HepG2 (cell line): ENCODE data around the gene ADARB1. TPM values are rescaled to one million over a fixed set of nuclear protein-coding genes. Genes with fewer than 3 reads are reported as not detected.

Source experiments
- AHR ChIP-seq: IDR thresholded peaks from 2 replicates; pipeline ENCODE4 v1.6.1; 2018; ENCODE audit warnings: missing genetic modification reagents, missing compliant biosample characterization
- ARNTL ChIP-seq: sonication (generic); formaldehyde crosslinking; IDR thresholded peaks from 2 replicates; pipeline ENCODE4 v1.4.0; 2020; ENCODE audit warnings: mild to moderate bottlenecking, missing genetic modification reagents
- BRCA1 ChIP-seq: sonication (generic); formaldehyde crosslinking; IDR thresholded peaks from 2 replicates; pipeline ENCODE4 v1.4.0; 2020; ENCODE audit warnings: missing genetic modification reagents
- IRF2 ChIP-seq: IDR thresholded peaks from 2 replicates; pipeline ENCODE4 v1.6.1; 2018; ENCODE audit warnings: missing genetic modification reagents, missing compliant biosample characterization
- KLF13 ChIP-seq: sonication (generic); formaldehyde crosslinking; IDR thresholded peaks from 2 replicates; pipeline ENCODE4 v1.4.0; 2020; ENCODE audit warnings: mild to moderate bottlenecking, missing genetic modification reagents
- MTA1 ChIP-seq: sonication (generic); formaldehyde crosslinking; IDR thresholded peaks from 2 replicates; pipeline ENCODE4 v1.4.0; 2020; ENCODE audit warnings: missing genetic modification reagents, mild to moderate bottlenecking, borderline replicate concordance
- MZF1 ChIP-seq: sonication (generic); formaldehyde crosslinking; IDR thresholded peaks from 2 replicates; pipeline ENCODE4 v1.8.1; 2023; ENCODE audit warnings: mild to moderate bottlenecking, missing genetic modification reagents, borderline replicate concordance
- NFATC3 ChIP-seq: sonication (generic); formaldehyde crosslinking; IDR thresholded peaks from 2 replicates; pipeline ENCODE4 v1.5.1; 2020; ENCODE audit warnings: mild to moderate bottlenecking, missing genetic modification reagents
- POGZ ChIP-seq: sonication (generic); formaldehyde crosslinking; IDR thresholded peaks from 2 replicates; pipeline ENCODE4 v1.4.0; 2020; ENCODE audit warnings: mild to moderate bottlenecking, missing genetic modification reagents
- SP4 ChIP-seq: sonication (generic); formaldehyde crosslinking; IDR thresholded peaks from 2 replicates; pipeline ENCODE4 v1.8.1; 2023; ENCODE audit warnings: mild to moderate bottlenecking, missing genetic modification reagents
- STAG1 ChIP-seq: sonication (generic); formaldehyde crosslinking; IDR thresholded peaks from 2 replicates; pipeline ENCODE4 v1.4.0; 2020; ENCODE audit warnings: missing genetic modification reagents
- ZBTB38 ChIP-seq: sonication (generic); formaldehyde crosslinking; IDR thresholded peaks from 2 replicates; pipeline ENCODE4 v1.5.1; 2020; ENCODE audit warnings: mild to moderate bottlenecking, missing genetic modification reagents
- ZNF724P ChIP-seq: sonication (generic); formaldehyde crosslinking; IDR thresholded peaks from 2 replicates; pipeline ENCODE4 v1.8.0; 2022; ENCODE audit warnings: missing genetic modification reagents, borderline replicate concordance
- polyA plus RNA-seq, 8 experiments: library from polyadenylated mRNA; depleted of rRNA in 3 of 8; stranded (reverse) in 7 of 8; unstranded in 1 of 8; fragments of >200 nt; fragmentation: Illumina TruSeq in 4 of 8; extraction: Trizol in 4 of 8; gene quantifications; 2 replicates each; pipeline versions ENCODE4 v1.2.1 to v1.2.3, GENCODE V29; 2011 to 2016; ENCODE audit warnings: low read depth in 4 of 8, missing spikeins in 1 of 8, mixed read lengths in 1 of 8; ENCODE audit not compliant: insufficient read depth in 1 of 8
- total RNA-seq, 5 experiments: library from RNA; depleted of rRNA; stranded (reverse); fragments of >200 nt; fragmentation: Illumina TruSeq; extraction: Trizol; gene quantifications; 2 replicates each; pipeline ENCODE4 v1.2.3, GENCODE V29; 2016; ENCODE audit warnings: low read depth in 1 of 5
- TF ChIP-seq, protein P1 (sequence below): sonication (generic); formaldehyde crosslinking; IDR thresholded peaks from 2 replicates; pipeline ENCODE4 v1.4.0; 2020; ENCODE audit warnings: mild to moderate bottlenecking, missing genetic modification reagents, borderline replicate concordance
- TF ChIP-seq, protein P2 (sequence below): sonication (generic); formaldehyde crosslinking; conservative IDR thresholded peaks from 2 replicates; pipeline ENCODE4 v1.4.0; 2020; ENCODE audit warnings: mild to moderate bottlenecking, missing genetic modification reagents, moderate library complexity
- TF ChIP-seq, protein P3 (sequence below): sonication (generic); formaldehyde crosslinking; IDR thresholded peaks from 2 replicates; pipeline ENCODE4 v1.5.1; 2020; ENCODE audit warnings: missing genetic modification reagents, mild to moderate bottlenecking, borderline replicate concordance
- TF ChIP-seq, protein P4 (sequence below): sonication (generic); formaldehyde crosslinking; IDR thresholded peaks from 2 replicates; pipeline ENCODE4 v1.4.0; 2020; ENCODE audit warnings: missing genetic modification reagents
- TF ChIP-seq, protein P5 (sequence below): sonication (generic); formaldehyde crosslinking; IDR thresholded peaks from 2 replicates; pipeline ENCODE4 v1.4.0; 2020; ENCODE audit warnings: missing genetic modification reagents

The ADARB1 gene
- total and polyA plus RNA-seq, 2 of the 13 experiments (the other 11 are each of a cell fraction or from before 2014, with no cell fraction given) = 6.6 to 10.0 TPM

DNA sequence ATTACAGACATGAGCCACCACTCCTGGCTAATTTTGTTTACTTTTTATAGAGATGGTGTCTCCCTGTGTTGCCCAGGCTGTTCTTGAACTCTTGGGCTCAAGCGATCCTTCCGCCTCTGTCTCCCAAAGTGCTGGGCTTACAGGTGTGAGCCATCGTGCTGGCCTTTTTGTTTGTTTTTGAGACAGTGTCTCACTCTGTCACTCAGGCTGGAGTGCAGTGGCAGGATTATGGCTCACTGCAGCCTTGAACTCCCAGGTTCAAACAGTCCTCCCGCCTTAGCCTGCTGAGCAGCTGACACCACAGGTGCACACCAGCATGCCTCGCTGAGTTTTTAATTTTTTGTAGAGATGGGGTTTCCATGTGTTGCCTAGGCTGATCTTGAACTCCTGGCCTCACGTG lies 49.1 kb downstream of the ADARB1 start (continued):
- TF ChIP-seq, protein P1, sequence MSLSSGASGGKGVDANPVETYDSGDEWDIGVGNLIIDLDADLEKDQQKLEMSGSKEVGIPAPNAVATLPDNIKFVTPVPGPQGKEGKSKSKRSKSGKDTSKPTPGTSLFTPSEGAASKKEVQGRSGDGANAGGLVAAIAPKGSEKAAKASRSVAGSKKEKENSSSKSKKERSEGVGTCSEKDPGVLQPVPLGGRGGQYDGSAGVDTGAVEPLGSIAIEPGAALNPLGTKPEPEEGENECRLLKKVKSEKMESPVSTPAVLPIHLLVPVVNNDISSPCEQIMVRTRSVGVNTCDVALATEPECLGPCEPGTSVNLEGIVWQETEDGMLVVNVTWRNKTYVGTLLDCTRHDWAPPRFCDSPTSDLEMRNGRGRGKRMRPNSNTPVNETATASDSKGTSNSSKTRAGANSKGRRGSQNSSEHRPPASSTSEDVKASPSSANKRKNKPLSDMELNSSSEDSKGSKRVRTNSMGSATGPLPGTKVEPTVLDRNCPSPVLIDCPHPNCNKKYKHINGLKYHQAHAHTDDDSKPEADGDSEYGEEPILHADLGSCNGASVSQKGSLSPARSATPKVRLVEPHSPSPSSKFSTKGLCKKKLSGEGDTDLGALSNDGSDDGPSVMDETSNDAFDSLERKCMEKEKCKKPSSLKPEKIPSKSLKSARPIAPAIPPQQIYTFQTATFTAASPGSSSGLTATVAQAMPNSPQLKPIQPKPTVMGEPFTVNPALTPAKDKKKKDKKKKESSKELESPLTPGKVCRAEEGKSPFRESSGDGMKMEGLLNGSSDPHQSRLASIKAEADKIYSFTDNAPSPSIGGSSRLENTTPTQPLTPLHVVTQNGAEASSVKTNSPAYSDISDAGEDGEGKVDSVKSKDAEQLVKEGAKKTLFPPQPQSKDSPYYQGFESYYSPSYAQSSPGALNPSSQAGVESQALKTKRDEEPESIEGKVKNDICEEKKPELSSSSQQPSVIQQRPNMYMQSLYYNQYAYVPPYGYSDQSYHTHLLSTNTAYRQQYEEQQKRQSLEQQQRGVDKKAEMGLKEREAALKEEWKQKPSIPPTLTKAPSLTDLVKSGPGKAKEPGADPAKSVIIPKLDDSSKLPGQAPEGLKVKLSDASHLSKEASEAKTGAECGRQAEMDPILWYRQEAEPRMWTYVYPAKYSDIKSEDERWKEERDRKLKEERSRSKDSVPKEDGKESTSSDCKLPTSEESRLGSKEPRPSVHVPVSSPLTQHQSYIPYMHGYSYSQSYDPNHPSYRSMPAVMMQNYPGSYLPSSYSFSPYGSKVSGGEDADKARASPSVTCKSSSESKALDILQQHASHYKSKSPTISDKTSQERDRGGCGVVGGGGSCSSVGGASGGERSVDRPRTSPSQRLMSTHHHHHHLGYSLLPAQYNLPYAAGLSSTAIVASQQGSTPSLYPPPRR (CRISPR knock-in tag) = peak; percentile 34; the same call in 1 of the 2 replicates
- no peak for TF ChIP-seq KLF13 (CRISPR knock-in tag)
- TF ChIP-seq ZBTB38 (CRISPR knock-in tag) = 0 out of 2 replicates have a peak, but pooled peaks have one; percentile 23
- TF ChIP-seq, protein P2, sequence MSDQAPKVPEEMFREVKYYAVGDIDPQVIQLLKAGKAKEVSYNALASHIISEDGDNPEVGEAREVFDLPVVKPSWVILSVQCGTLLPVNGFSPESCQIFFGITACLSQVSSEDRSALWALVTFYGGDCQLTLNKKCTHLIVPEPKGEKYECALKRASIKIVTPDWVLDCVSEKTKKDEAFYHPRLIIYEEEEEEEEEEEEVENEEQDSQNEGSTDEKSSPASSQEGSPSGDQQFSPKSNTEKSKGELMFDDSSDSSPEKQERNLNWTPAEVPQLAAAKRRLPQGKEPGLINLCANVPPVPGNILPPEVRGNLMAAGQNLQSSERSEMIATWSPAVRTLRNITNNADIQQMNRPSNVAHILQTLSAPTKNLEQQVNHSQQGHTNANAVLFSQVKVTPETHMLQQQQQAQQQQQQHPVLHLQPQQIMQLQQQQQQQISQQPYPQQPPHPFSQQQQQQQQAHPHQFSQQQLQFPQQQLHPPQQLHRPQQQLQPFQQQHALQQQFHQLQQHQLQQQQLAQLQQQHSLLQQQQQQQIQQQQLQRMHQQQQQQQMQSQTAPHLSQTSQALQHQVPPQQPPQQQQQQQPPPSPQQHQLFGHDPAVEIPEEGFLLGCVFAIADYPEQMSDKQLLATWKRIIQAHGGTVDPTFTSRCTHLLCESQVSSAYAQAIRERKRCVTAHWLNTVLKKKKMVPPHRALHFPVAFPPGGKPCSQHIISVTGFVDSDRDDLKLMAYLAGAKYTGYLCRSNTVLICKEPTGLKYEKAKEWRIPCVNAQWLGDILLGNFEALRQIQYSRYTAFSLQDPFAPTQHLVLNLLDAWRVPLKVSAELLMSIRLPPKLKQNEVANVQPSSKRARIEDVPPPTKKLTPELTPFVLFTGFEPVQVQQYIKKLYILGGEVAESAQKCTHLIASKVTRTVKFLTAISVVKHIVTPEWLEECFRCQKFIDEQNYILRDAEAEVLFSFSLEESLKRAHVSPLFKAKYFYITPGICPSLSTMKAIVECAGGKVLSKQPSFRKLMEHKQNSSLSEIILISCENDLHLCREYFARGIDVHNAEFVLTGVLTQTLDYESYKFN (CRISPR knock-in tag) = peak; percentile 50; the same call in 1 of the 2 replicates
- TF ChIP-seq, protein P3, sequence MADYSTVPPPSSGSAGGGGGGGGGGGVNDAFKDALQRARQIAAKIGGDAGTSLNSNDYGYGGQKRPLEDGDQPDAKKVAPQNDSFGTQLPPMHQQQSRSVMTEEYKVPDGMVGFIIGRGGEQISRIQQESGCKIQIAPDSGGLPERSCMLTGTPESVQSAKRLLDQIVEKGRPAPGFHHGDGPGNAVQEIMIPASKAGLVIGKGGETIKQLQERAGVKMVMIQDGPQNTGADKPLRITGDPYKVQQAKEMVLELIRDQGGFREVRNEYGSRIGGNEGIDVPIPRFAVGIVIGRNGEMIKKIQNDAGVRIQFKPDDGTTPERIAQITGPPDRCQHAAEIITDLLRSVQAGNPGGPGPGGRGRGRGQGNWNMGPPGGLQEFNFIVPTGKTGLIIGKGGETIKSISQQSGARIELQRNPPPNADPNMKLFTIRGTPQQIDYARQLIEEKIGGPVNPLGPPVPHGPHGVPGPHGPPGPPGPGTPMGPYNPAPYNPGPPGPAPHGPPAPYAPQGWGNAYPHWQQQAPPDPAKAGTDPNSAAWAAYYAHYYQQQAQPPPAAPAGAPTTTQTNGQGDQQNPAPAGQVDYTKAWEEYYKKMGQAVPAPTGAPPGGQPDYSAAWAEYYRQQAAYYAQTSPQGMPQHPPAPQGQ = no peak
- no peak for TF ChIP-seq AHR
- TF ChIP-seq, protein P4, sequence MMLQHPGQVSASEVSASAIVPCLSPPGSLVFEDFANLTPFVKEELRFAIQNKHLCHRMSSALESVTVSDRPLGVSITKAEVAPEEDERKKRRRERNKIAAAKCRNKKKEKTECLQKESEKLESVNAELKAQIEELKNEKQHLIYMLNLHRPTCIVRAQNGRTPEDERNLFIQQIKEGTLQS (CRISPR knock-in tag) = no peak
- 0 out of 2 replicates have a peak, but pooled peaks have one; percentile 40 for TF ChIP-seq ARNTL
- no peak for TF ChIP-seq NFATC3 (CRISPR knock-in tag)
- TF ChIP-seq SP4 = no peak
- TF ChIP-seq MTA1 (CRISPR knock-in tag) = 0 out of 2 replicates have a peak, but pooled peaks have one; percentile 51
- TF ChIP-seq MZF1 = no peak
- no peak for TF ChIP-seq ZNF724P (CRISPR knock-in tag)
- TF ChIP-seq, protein P5, sequence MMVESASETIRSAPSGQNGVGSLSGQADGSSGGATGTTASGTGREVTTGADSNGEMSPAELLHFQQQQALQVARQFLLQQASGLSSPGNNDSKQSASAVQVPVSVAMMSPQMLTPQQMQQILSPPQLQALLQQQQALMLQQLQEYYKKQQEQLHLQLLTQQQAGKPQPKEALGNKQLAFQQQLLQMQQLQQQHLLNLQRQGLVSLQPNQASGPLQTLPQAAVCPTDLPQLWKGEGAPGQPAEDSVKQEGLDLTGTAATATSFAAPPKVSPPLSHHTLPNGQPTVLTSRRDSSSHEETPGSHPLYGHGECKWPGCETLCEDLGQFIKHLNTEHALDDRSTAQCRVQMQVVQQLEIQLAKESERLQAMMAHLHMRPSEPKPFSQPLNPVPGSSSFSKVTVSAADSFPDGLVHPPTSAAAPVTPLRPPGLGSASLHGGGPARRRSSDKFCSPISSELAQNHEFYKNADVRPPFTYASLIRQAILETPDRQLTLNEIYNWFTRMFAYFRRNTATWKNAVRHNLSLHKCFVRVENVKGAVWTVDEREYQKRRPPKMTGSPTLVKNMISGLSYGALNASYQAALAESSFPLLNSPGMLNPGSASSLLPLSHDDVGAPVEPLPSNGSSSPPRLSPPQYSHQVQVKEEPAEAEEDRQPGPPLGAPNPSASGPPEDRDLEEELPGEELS (CRISPR knock-in tag) = peak; percentile 48; the same call in 1 of the 2 replicates
- TF ChIP-seq BRCA1 = no peak
- TF ChIP-seq IRF2 (CRISPR knock-in tag) = 0 out of 2 replicates have a peak, but pooled peaks have one; percentile 43
- TF ChIP-seq POGZ (CRISPR knock-in tag) = no peak
- TF ChIP-seq STAG1 = 0 out of 2 replicates have a peak, but pooled peaks have one; percentile 8
